ENCODE data around the gene AQP5.

The AQP5 gene

DNA sequence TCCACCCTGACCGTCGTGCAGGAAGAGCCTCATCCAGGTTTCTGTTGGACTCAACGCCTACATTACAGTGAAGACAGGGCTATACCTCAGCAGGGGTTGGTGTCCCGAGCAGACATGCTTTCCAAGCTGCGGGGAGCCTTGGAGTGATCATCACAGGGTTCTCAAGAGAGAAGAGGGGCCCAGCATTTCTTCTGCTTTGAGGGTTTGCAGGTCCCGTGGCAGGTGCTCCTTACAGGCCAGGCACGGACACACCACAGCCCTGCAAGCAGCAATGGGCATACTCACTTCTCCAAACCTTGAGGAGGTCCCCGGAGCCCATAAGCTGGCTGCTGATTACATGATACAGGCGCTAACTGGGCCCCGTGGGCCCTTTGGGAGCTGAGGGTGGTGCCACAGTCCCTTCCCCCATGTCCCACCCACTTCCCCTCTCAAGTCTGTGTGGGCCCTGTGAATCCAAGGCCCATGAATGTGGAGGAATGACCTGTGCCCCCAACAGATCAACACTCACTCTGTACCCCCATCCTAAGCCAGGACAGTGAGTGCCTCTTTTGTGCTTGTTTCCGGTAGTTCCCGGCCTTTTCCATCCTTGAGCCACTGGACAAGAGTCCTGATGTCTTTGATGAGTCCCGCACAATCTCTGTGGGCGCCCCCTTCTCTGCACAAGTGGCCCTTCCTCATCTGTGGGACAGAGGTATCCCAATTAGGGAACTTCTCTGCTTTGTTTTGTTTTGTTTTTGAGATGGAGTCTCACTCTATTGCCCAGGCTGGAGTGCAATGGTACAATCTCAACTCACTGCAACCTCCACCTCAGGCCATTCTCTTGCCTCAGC is 10.0 kb upstream of the AQP5 start:
- no peak for DNase-seq

DNA sequence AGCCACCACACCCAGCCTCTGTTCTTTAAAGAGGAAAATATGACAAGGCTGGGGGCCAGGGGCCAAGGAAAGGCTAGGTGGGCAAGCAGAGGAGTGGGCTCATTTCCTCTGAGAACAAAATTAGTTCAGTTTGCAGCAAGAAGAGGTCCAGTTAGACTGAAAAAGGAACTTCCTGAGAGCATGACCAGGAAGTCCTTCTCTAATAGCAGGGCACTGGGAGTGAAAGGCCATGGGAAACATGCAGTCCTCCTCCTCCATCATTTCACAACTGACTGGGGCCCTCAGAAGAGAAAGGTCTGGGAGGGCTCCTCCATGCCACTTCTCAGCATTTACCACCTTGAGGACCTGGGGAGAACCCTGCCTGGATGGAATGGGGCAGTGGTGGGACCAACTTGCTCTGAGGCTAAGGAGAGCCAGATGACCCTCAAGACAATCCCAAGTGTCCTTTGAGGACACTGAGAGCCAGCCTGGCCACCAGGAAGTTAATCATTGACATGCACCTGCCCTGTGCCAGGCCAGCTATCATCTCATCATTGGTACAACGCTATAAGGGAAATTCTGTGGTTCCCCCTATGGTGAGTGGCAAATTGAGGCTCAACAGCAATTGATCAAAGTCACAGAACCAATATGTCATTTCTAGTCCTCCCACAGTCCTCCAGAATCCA is 9.1 kb upstream of the AQP5 start:
- DNase-seq, result peak; percentile 70

GRCh38 chr12:49953151-49953550 is 8.5 kb upstream of the AQP5 start:
- no peak for DNase-seq

GRCh38 chr12:49953961-49954846 is 7.5 kb upstream of the AQP5 start:
- DNase-seq, result no peak

GRCh38 chr12:49954863-49955830 is 6.5 kb upstream of the AQP5 start:
- no peak for DNase-seq

- DNase-seq, result peak; percentile 28
Measured at GRCh38 chr12:49955899-49956662, 5.6 kb upstream of the AQP5 start.

- no peak for DNase-seq
Measured at GRCh38 chr12:49956663-49957569, 4.8 kb upstream of the AQP5 start.

- DNase-seq, result no peak
Measured at GRCh38 chr12:49957570-49957967, 4.1 kb upstream of the AQP5 start.

GRCh38 chr12:49959685-49960473 is 1.8 kb upstream of the AQP5 start:
- no peak for DNase-seq

- DNase-seq, result no peak
Measured at GRCh38 chr12:49960474-49961110, 1.1 kb upstream of the AQP5 start.

- DNase-seq, result no peak
Measured at GRCh38 chr12:49961993-49962764, 507 bp downstream of the AQP5 start.

GRCh38 chr12:49962861-49963765 is 1.4 kb downstream of the AQP5 start:
- DNase-seq, result no peak

- DNase-seq, result no peak
Measured at GRCh38 chr12:49963976-49964815, 2.5 kb downstream of the AQP5 start.

DNA sequence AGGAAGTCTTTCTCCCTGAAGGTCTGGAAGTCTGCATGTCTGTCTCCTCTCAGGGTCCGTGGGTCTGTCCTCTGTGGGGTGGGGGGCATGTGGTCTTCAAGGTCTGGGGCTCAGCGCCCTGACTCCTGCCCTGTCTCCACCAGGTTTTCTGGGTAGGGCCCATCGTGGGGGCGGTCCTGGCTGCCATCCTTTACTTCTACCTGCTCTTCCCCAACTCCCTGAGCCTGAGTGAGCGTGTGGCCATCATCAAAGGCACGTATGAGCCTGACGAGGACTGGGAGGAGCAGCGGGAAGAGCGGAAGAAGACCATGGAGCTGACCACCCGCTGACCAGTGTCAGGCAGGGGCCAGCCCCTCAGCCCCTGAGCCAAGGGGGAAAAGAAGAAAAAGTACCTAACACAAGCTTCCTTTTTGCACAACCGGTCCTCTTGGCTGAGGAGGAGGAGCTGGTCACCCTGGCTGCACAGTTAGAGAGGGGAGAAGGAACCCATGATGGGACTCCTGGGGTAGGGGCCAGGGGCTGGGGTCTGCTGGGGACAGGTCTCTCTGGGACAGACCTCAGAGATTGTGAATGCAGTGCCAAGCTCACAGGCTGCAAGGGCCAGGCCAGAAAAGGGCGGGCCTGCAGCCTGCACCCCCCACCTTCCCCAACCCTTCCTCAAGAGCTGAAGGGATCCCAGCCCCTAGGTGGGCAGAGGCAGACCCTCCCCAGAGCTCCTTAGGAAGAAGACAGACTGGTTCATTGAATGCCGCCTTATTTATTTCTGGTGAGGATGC is 3.4 kb downstream of the AQP5 start:
- DNase-seq, result no peak

DNA sequence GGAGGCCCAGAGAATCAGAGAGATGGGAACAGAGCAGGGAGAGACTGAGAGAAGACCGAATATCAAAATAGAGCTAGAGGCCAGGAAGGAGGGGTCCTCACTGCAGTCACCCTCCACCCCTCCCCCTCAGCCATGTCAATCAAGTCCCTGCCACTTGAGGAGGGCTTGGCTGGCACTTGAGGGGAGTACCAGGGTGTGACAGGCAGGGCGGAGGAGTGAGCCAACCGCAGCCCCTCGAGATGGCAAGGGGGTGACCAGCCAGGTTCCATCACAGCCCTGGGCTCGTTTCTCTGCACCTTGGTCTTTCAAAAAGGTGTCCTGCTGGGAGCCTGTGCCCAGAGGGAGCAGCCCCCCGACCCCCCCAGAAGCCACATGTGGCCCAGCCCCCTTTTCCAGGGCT is 4.2 kb downstream of the AQP5 start:
- no peak for DNase-seq
